Transverse colon (tissue), 4 donors: ENCODE data around the gene SRSF4. TPM values are rescaled to one million over a fixed set of nuclear protein-coding genes. Genes with fewer than 3 reads are reported as not detected.

Source experiments
- DNase-seq: peaks from one replicate; pipeline ENCODE4 v3.0.0-alpha.2; 2019
- H3K27ac ChIP-seq, 4 donors: fragments of 200-600 bp; sonication (generic); 2 replicates each; pipeline ENCODE4 v1.5.1; 2016 to 2018; ENCODE audit warnings: inconsistent platforms in 4 of 4
- H3K27me3 ChIP-seq: fragments of 200-600 bp; sonication (generic); 2 replicates; pipeline ENCODE4 v1.5.1; 2017; ENCODE audit warnings: inconsistent platforms
- H3K36me3 ChIP-seq, 4 donors: fragments of 200-600 bp; sonication (generic); 2 replicates each; pipeline ENCODE4 v1.5.1; 2017 to 2019; ENCODE audit warnings: inconsistent platforms in 4 of 4
- H3K4me1 ChIP-seq, 4 donors: fragments of 200-600 bp; sonication (generic); 2 replicates each; pipeline ENCODE4 v1.5.1; 2017 to 2020; ENCODE audit warnings: inconsistent platforms in 4 of 4
- H3K4me3 ChIP-seq, 4 donors: fragments of 200-600 bp; sonication (generic); 1 replicate in 1 of 4; 2 replicates in 3 of 4; pipeline versions ENCODE4 v1.5.1 to v1.6.1; 2017 to 2019; ENCODE audit warnings: inconsistent platforms in 4 of 4
- H3K9me3 ChIP-seq, 2 donors: fragments of 200-600 bp; sonication (generic); 2 replicates each; pipeline ENCODE4 v1.5.1; 2017 to 2019; ENCODE audit warnings: inconsistent platforms in 2 of 2
- CTCF ChIP-seq, 5 experiments: fragments of 200-600 bp in 3 of 5; fragments of 450-650 bp in 2 of 5; sonication (generic) in 3 of 5; IDR thresholded peaks; 1 replicate in 2 of 5; 2 replicates in 3 of 5; pipeline ENCODE4 v1.5.1; 2016 to 2017; ENCODE audit warnings: antibody characterized with exemption in 5 of 5, inconsistent platforms in 3 of 5, mild to moderate bottlenecking in 2 of 5, moderate library complexity in 1 of 5
- EP300 ChIP-seq: sonication (generic); formaldehyde crosslinking; IDR thresholded peaks from one replicate; pipeline ENCODE4 v1.6.1; 2017; ENCODE audit warnings: antibody characterized with exemption, low read depth
- POLR2A ChIP-seq: fragments of 450-650 bp; IDR thresholded peaks from one replicate; pipeline ENCODE4 v1.6.1; 2016; ENCODE audit warnings: antibody characterized with exemption, mild to moderate bottlenecking, moderate library complexity
- POLR2AphosphoS5 ChIP-seq, 3 donors: sonication (generic); formaldehyde crosslinking; IDR thresholded peaks; one replicate each; pipeline ENCODE4 v1.6.1; 2016; ENCODE audit warnings: antibody characterized with exemption in 3 of 3
- WGBS, 2 donors: methylation state at CpG; one replicate each; pipeline ENCODE4 v1.1.5; 2018; ENCODE audit warnings: low coverage in 1 of 2; 5-methylcytosine and 5-hydroxymethylcytosine counted together
- in situ Hi-C, 4 donors: fragments of 200-750 bp; cut with MboI; loops; one replicate each; pipeline versions ENCODE4 v1.15.0 to v1.15.1; 2017; ENCODE audit warnings: low sequenced_read_pairs in 3 of 4, low pct_ligation_motif_present in 1 of 4, low pct_unique_long_range_greater_than_20kb in 1 of 4
- intact Hi-C: fragments of 100-400 bp; cut with DNase I; formaldehyde crosslinking; loops from one replicate; pipeline ENCODE4 v1.15.1; 2023; ENCODE audit warnings: low total_unique reads
- total RNA-seq, 4 donors: library from RNA; depleted of rRNA; stranded (reverse); fragments of >200 nt; gene quantifications; one replicate each; pipeline ENCODE4 v1.1.0, GENCODE V29; 2016

The SRSF4 gene
- total RNA-seq, 4 donors from 2014 or later = 67.3 to 98.0 (median 72.4) TPM

GRCh38 chr1:29217633-29218032, 35.9 kb upstream of the SRSF4 start:
- DNase-seq = no peak
- Histone ChIP-seq H3K36me3 (peaks cover 0 to 14% (median 2%) of the 10 kb centered on the region in 4 donors), H3K4me1 (no peaks in the 10 kb centered on the region), H3K9me3 (no peaks in the 10 kb centered on the region), H3K4me3 (no peak overlapping the region), H3K27me3 (no peaks in the 10 kb centered on the region), H3K27ac (no peak overlapping the region)
- no peak for TF ChIP-seq CTCF (IDR thresholded peaks at IDR 0.05)
- no peak for TF ChIP-seq POLR2AphosphoS5 (IDR thresholded peaks at IDR 0.05)
- no peak for TF ChIP-seq POLR2A
- no peak for TF ChIP-seq EP300
- intact Hi-C loops = no loop called here
- 100% methylated on average over 2 of the region's 2 CpGs; no CpG with 5 or more reads in 1 of the 2 donors for WGBS, 2 donors
- in situ Hi-C loops = loop anchor here in 2 of 4 donors (10.0 to 25.0 kb wide), 2 partner anchors 323 to 430 kb away; no protein-coding TSS in a partner anchor

- peaks cover 0 to 21% (median 2%) of the 10 kb centered on the region in 4 donors for H3K36me3 ChIP-seq
- H3K9me3 ChIP-seq = no peaks in the 10 kb centered on the region
- DNase-seq = no peak
- intact Hi-C loops (no loop called here), in situ Hi-C loops (loop anchor here in 2 of 4 donors (10.0 to 25.0 kb wide), 2 partner anchors 318 to 426 kb away; no protein-coding TSS in a partner anchor)
- TF ChIP-seq POLR2AphosphoS5 (IDR thresholded peaks at IDR 0.05) (no peak), CTCF (IDR thresholded peaks at IDR 0.05) (no peak), EP300 (no peak), POLR2A (no peak)
- WGBS, 2 donors = 94% methylated on average over 5 of the region's 5 CpGs; no CpG with 5 or more reads in 1 of the 2 donors
- no peak overlapping the region for H3K4me3 ChIP-seq
- no peak overlapping the region for H3K27ac ChIP-seq
- no peaks in the 10 kb centered on the region for H3K27me3 ChIP-seq
- no peaks in the 10 kb centered on the region for H3K4me1 ChIP-seq
These were observed 31.4 kb upstream of the SRSF4 start for GRCh38 chr1:29213055-29213454.

- Histone ChIP-seq H3K4me3 (no peak overlapping the region), H3K27ac (no peak overlapping the region), H3K4me1 (no peaks in the 10 kb centered on the region), H3K27me3 (no peaks in the 10 kb centered on the region), H3K36me3 (peaks cover 0 to 21% (median 2%) of the 10 kb centered on the region in 4 donors), H3K9me3 (no peaks in the 10 kb centered on the region)
- intact Hi-C loops (no loop called here), in situ Hi-C loops (loop anchor here in 2 of 4 donors (10.0 to 25.0 kb wide), 2 partner anchors 317 to 424 kb away; no protein-coding TSS in a partner anchor)
- TF ChIP-seq EP300 = no peak
- no peak for TF ChIP-seq POLR2A
- no peak for TF ChIP-seq POLR2AphosphoS5 (IDR thresholded peaks at IDR 0.05)
- no peak for TF ChIP-seq CTCF (IDR thresholded peaks at IDR 0.05)
- WGBS, 2 donors = 90 to 91% methylated on average over 6 to 12 of the region's 12 CpGs
- DNase-seq = no peak
These were observed 29.7 kb upstream of the SRSF4 start for GRCh38 chr1:29211086-29212030.

GRCh38 chr1:29210278-29211085, 28.8 kb upstream of the SRSF4 start:
- in situ Hi-C loops = loop anchor here in 2 of 4 donors (10.0 to 25.0 kb wide), 2 partner anchors 316 to 423 kb away; no protein-coding TSS in a partner anchor
- Histone ChIP-seq H3K27me3 (no peaks in the 10 kb centered on the region), H3K4me1 (no peaks in the 10 kb centered on the region), H3K36me3 (peaks cover 0 to 15% (median 2%) of the 10 kb centered on the region in 4 donors), H3K4me3 (no peak overlapping the region), H3K9me3 (no peaks in the 10 kb centered on the region), H3K27ac (no peak overlapping the region)
- intact Hi-C loops = no loop called here
- 68 to 72% methylated on average over 5 to 7 of the region's 7 CpGs for WGBS, 2 donors
- TF ChIP-seq CTCF (IDR thresholded peaks at IDR 0.05) (no peak), EP300 (no peak), POLR2AphosphoS5 (IDR thresholded peaks at IDR 0.05) (no peak)
- DNase-seq = no peak
